DND-41 (cell line): ENCODE results near the gene CD82.

Source experiments
- ATAC-seq: fragments of 200-7000 bp; cut with Tn5 transposase; 3 replicates; pipeline ENCODE4 v1.9.1; 2021; ENCODE audit warnings: low read depth; ENCODE audit not compliant: insufficient read depth
- DNase-seq: peaks from one replicate; pipeline ENCODE4 v3.0.0-alpha.2; 2020
- H2AFZ ChIP-seq: 2 replicates; pipeline ENCODE4 v1.6.0; 2012; ENCODE audit warnings: low read depth, low read length
- H3K27ac ChIP-seq: 2 replicates; pipeline ENCODE4 v1.5.1; 2012; ENCODE audit warnings: low read length, inconsistent platforms
- H3K27me3 ChIP-seq: fragments of 200-600 bp; sonication (generic); 2 replicates; pipeline ENCODE4 v1.6.0; 2012; ENCODE audit warnings: low read length, mild to moderate bottlenecking, inconsistent platforms; ENCODE audit not compliant: insufficient read depth, poor library complexity
- H3K36me3 ChIP-seq: 2 replicates; pipeline ENCODE4 v1.5.1; 2012; ENCODE audit warnings: low read length, inconsistent platforms; ENCODE audit not compliant: insufficient read depth
- H3K4me1 ChIP-seq: 2 replicates; pipeline ENCODE4 v1.5.1; 2012; ENCODE audit warnings: mild to moderate bottlenecking, low read length; ENCODE audit not compliant: insufficient read depth
- H3K4me2 ChIP-seq: 2 replicates; pipeline ENCODE4 v1.6.0; 2012; ENCODE audit warnings: mild to moderate bottlenecking, moderate library complexity, low read length, inconsistent platforms; ENCODE audit not compliant: insufficient read depth
- H3K4me3 ChIP-seq, 2 experiments: fragments of 200-600 bp in 1 of 2; shearing (Covaris generic) in 1 of 2; 2 replicates each; pipeline ENCODE4 v1.5.1; 2012 to 2016; ENCODE audit warnings: inconsistent platforms in 2 of 2, low read length in 2 of 2, mild to moderate bottlenecking in 2 of 2, low read depth in 1 of 2, moderate library complexity in 1 of 2
- H3K79me2 ChIP-seq: 2 replicates; pipeline ENCODE4 v1.6.0; 2012; ENCODE audit warnings: low read length, inconsistent platforms; ENCODE audit not compliant: insufficient read depth
- H3K9ac ChIP-seq: 2 replicates; pipeline ENCODE4 v1.6.0; 2012; ENCODE audit warnings: low read depth, mild to moderate bottlenecking, inconsistent platforms, low read length, moderate library complexity
- H3K9me3 ChIP-seq: 2 replicates; pipeline ENCODE4 v1.5.1; 2012; ENCODE audit warnings: low read length, moderate library complexity, mild to moderate bottlenecking, inconsistent platforms; ENCODE audit not compliant: insufficient read depth, severe bottlenecking
- H4K20me1 ChIP-seq: 2 replicates; pipeline ENCODE4 v1.6.0; 2012; ENCODE audit warnings: low read length; ENCODE audit not compliant: insufficient read depth
- EZH2 ChIP-seq: IDR thresholded peaks from 3 replicates; pipeline ENCODE4 v1.6.1; 2012; ENCODE audit warnings: borderline replicate concordance, low read depth, mild to moderate bottlenecking, moderate library complexity, low read length, inconsistent platforms; ENCODE audit not compliant: severe bottlenecking
- TF ChIP-seq, protein P1 (sequence below): IDR thresholded peaks from 2 replicates; pipeline ENCODE4 v1.5.1; 2012; ENCODE audit warnings: borderline replicate concordance, low read length, moderate library complexity, mild to moderate bottlenecking; ENCODE audit not compliant: poor library complexity, severe bottlenecking; ENCODE audit errors: extremely low read depth

Gene CD82

DNA sequence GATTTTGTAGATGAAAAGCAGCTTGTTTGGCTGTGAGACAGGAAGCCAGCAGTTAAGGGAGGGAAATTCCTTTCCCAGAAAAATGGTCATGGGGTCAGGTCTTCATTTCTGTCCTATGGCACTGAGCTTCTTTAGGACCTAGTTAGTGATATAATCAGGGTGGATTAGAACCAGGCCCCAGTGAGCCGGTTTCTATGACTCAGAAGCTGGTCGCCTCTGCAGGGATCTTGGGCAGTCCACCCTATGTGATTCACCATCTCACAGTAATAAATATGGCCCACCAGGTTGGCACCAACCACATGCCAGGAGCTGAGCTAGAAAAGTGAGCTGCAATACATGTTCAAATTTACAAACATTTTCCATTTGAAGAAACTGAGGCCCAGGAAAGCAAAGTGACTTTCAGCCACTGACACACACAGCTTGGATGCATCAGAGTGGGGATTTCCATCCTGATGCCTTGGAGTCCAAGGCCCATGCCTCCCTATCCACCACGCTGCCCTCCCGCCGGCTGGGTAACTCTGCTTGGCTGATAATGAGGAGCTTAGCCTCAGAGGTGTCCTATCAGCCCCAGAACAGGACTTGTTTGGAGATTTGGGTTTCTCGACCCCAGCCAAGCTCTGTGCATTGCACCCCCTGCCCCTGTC is 42.0 kb downstream of the CD82 start:
- no peaks in the 10 kb centered on the region for H3K4me1 ChIP-seq
- DNase-seq (no peak), ATAC-seq (no peak)
- H3K36me3 ChIP-seq = peaks cover 94% of the 10 kb centered on the region
- H2AFZ ChIP-seq = no peak overlapping the region
- no peaks in the 10 kb centered on the region for H3K27me3 ChIP-seq
- no peak for TF ChIP-seq EZH2
- TF ChIP-seq, protein P1, sequence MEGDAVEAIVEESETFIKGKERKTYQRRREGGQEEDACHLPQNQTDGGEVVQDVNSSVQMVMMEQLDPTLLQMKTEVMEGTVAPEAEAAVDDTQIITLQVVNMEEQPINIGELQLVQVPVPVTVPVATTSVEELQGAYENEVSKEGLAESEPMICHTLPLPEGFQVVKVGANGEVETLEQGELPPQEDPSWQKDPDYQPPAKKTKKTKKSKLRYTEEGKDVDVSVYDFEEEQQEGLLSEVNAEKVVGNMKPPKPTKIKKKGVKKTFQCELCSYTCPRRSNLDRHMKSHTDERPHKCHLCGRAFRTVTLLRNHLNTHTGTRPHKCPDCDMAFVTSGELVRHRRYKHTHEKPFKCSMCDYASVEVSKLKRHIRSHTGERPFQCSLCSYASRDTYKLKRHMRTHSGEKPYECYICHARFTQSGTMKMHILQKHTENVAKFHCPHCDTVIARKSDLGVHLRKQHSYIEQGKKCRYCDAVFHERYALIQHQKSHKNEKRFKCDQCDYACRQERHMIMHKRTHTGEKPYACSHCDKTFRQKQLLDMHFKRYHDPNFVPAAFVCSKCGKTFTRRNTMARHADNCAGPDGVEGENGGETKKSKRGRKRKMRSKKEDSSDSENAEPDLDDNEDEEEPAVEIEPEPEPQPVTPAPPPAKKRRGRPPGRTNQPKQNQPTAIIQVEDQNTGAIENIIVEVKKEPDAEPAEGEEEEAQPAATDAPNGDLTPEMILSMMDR = no peak
- H3K9me3 ChIP-seq = no peaks in the 10 kb centered on the region
- no peaks in the 10 kb centered on the region for H3K79me2 ChIP-seq
- H3K4me3 ChIP-seq = no peak overlapping the region
- no peak overlapping the region for H3K4me2 ChIP-seq
- H3K9ac ChIP-seq = no peak overlapping the region
- H3K27ac ChIP-seq = no peak overlapping the region; the same call in 1 of the 2 replicates
- H4K20me1 ChIP-seq = peaks cover 21% of the 10 kb centered on the region

DNA sequence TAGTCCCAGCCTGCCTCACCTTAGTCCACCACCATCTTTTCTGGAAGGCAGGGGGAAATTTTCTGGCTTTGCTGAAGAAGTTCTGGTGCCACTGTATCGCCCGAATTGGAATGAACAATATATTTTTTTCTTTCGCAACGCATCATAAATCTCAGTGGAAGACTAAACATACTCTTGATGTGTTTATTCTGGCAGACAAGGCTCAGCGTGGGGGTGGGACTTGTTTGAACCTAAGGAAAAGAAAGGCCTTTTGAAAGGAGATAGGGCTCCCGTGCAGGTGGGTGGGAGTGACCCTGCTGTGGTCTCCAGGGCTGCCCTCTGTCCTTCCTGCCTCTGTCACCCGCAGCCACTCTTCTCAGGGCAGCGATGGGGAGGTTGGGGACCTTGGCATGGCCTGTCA is 42.5 kb downstream of the CD82 start:
- Histone ChIP-seq H3K27me3 (no peaks in the 10 kb centered on the region), H4K20me1 (peaks cover 24% of the 10 kb centered on the region), H3K9me3 (no peaks in the 10 kb centered on the region), H3K27ac (no peak overlapping the region), H3K36me3 (peaks cover 93% of the 10 kb centered on the region), H3K4me1 (no peaks in the 10 kb centered on the region), H3K79me2 (no peaks in the 10 kb centered on the region), H2AFZ (no peak overlapping the region), H3K4me2 (no peak overlapping the region), H3K9ac (no peak overlapping the region), H3K4me3 (no peak overlapping the region)
- DNase-seq = no peak
- ATAC-seq = no peak
- TF ChIP-seq, protein P1 = no peak
- TF ChIP-seq EZH2 = no peak

DNA sequence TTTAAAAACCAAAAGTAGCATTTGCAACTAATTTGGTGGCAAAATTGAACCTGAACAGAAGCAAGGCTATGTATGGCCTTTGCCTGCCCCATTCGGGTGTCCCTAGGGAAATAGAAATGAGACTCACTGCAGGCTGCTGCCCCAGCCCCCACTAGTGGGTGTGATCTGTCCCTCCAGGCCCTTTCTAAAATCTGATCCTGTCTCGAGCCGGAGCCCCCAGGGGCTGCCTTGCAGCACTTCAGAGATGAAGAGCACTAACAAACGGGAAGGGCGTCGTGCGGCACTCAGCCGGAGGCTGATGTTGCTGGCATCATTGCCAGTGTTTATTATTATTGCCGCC is 43.2 kb downstream of the CD82 start:
- H3K9me3 ChIP-seq = no peaks in the 10 kb centered on the region
- peaks cover 25% of the 10 kb centered on the region for H4K20me1 ChIP-seq
- no peak overlapping the region for H3K4me2 ChIP-seq
- no peaks in the 10 kb centered on the region for H3K79me2 ChIP-seq
- DNase-seq (no peak), ATAC-seq (no peak)
- H3K27ac ChIP-seq = no peak overlapping the region
- no peak overlapping the region for H2AFZ ChIP-seq
- no peak for TF ChIP-seq EZH2
- TF ChIP-seq, protein P1 = no peak
- no peak overlapping the region for H3K4me3 ChIP-seq
- peaks cover 93% of the 10 kb centered on the region for H3K36me3 ChIP-seq
- no peak overlapping the region for H3K9ac ChIP-seq
- no peaks in the 10 kb centered on the region for H3K27me3 ChIP-seq
- no peaks in the 10 kb centered on the region for H3K4me1 ChIP-seq
